Globus pallidus (tissue), 1 donor: ENCODE data around the gene SETD7.

Experiments
- DNase-seq: peaks from one replicate; pipeline ENCODE4 v3.0.0-alpha.2; 2015; ENCODE audit warnings: low spot score

The SETD7 gene

GRCh38 chr4:139550724-139551429 lies 5.1 kb downstream of the SETD7 start:
- peak; percentile 37 for DNase-seq

- no peak for DNase-seq
Measured at GRCh38 chr4:139547979-139548378, 8.0 kb downstream of the SETD7 start.

GRCh38 chr4:139540632-139541031 lies 15.4 kb downstream of the SETD7 start:
- no peak for DNase-seq

GRCh38 chr4:139540161-139540560 lies 15.9 kb downstream of the SETD7 start:
- DNase-seq = no peak

- no peak for DNase-seq
Measured at GRCh38 chr4:139537292-139537691, 18.7 kb downstream of the SETD7 start.

- DNase-seq = no peak
Measured at GRCh38 chr4:139535871-139536234, 20.2 kb downstream of the SETD7 start.

DNA sequence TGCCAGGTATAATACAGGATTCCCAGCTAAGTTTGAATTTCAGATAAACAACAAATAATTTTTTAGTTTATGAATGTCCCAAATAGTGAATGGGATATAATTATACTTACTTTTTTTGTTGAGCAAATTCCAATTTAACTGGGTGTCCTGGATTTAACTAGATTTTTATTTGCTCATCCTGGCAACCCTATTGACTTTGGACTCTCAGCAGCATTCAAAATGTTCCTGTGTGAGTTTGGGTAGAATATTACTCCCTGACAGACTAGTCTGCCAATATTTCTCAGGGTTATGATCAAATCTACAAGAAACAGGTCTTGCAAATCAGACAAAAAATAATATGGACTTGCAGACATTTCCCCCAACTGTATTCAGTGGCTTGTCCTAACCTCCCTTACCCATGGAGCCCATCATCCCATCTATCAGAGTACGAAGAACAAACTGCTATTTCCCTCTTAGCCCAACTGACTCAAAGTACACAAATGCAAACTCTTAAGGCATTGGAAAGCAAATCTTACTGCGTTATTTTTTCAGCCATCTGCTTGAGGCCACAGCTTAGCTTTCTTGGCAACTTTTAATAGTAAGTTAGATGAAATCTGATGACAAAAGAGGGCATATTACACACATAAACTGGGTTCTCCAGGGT lies 20.7 kb downstream of the SETD7 start:
- DNase-seq = no peak

DNA sequence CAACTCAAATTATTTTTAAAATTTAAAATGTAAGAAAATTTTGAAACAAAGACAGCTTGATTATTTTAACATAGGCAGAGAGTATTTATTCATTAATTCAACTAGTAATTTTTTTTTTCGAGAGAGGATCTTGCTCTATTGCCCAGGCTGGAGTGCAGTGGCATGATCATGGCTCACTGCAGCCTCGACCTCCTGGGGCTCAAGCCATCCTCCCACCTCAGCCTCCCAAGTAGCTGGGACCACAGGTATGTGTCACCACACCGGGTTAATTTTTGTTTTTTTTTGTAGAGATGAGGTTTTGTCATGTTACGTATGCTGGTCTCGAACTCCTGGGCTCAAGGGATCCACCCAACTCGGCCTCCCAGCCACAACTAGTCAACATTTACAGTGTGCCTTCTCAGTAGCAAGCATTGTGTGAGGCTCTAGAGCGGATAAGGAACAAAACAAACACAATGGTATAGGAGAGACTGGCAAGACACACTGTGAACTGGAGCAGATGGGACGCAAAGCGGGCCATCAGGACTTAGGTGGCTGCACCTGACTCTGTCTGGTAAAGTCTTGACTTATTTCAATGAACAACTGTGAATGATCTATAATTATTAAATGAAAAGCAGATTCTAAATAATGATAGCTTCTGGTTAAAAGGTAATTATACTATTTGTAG lies 21.6 kb downstream of the SETD7 start:
- DNase-seq = no peak

GRCh38 chr4:139533511-139533910 lies 22.5 kb downstream of the SETD7 start:
- no peak for DNase-seq

GRCh38 chr4:139532947-139533346 lies 23.1 kb downstream of the SETD7 start:
- DNase-seq = no peak

GRCh38 chr4:139530833-139531427 lies 25.1 kb downstream of the SETD7 start:
- DNase-seq = peak; percentile 52

- no peak for DNase-seq
Measured at GRCh38 chr4:139528377-139529005, 27.5 kb downstream of the SETD7 start.

DNA sequence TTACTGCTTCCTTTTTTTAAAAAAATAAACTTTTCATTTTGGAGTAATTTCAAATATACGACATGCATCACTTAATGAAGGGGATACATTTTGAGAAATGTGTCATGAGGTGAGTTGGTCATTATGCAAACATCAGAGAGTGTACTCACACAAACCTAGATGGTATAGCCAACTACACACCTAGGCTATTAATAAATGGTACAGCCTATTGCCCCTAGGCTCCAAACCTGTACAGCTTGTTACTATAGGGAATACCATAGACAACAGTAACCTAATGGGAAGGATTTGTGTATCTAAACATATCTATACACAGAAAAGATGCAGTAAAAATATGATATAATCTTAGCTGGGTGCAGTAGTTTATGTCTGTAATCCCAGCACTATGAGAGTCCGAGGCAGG lies 29.1 kb downstream of the SETD7 start:
- DNase-seq = no peak

DNA sequence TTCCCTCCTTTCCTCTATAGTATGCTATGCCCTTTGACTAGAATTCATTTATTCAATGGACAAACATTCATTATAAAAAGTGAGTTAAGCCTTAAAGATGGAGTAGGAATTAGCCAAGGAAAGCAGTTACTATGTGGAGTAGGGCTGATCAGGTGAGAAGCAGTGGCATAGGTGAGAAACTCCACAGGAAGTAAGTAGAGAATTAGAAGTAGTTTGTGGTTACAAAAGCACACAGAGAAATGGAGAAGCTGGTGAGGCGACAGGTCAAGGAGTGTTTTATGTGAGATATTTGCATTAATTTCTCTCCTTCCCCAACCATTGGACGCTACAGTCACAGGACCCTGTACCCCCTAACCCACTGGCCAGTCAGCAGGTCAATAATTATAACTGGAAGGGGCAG lies 30.6 kb downstream of the SETD7 start:
- no peak for DNase-seq

DNA sequence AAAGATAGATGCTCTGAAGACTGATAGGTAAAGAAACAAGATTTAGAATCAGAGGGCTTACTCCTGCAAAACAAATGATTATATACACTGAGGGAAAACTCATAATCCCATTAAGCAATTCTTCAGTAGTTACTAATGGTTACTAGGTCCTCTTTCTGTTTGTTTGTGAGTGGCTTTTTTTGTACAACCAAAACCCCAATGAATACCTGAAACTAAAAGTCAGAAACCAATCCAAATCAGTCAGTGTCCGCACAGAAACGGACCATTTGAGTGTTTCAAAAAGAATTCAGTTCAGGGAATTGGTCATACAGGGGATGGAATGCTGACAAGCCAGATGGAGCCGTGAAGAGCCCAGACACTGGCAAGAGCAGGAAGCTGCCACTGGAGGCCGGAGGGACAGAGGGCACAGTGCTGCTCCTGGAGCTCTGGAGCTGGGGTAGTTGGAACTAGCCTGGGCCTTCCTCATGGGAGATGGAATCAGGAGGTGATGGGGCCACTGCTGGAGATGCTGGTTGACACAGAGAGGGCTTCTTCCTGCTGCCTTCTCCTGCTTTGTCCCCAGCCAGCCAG lies 31.9 kb downstream of the SETD7 start:
- DNase-seq = peak; percentile 14

- DNase-seq = peak; percentile 14
Measured at GRCh38 chr4:139523076-139523475, 32.9 kb downstream of the SETD7 start.

DNA sequence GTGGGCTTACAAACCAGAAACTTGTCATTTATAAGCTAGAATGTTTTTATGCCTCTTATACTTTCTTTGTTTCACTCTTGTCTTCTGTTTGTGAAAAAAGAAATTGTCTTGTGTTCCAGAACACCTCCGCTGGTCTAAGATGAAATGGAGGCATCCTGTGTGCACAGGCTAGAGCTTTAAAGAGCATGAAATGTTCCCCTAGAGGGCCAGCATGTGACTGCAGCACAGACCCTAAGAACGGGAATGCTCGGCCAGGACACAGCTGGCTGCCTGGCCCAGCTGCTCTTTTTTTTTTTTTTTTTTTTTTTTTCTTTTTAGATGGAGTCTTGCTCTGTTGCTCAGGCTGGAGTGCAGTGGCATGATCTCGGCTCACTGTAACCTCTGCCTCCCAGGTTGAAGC lies 33.6 kb downstream of the SETD7 start:
- peak; percentile 41 for DNase-seq

GRCh38 chr4:139521754-139522401 lies 34.1 kb downstream of the SETD7 start:
- DNase-seq = peak; percentile 86

DNA sequence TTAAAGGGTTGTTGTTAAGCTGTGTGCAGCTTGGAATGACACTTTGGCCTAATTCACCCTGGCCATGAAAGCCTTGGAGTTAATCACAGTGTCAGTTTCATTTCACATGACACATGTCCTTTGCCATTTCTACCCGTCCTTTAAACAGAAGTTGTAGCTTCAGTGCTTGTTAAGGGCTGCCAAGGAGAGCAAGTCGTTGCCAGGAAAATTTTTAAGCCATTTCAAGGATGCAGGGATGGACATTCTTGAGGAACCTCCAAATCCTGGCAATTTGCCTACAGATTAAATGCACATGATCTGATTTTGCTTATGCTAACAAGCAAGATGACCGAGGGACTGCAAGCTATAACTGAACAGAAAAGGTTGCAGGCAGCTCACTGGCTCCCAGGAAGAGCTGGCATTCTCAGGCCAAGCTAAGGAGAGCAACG lies 40.5 kb downstream of the SETD7 start:
- DNase-seq = no peak

- no peak for DNase-seq
Measured at GRCh38 chr4:139514382-139515059, 41.5 kb downstream of the SETD7 start.

- DNase-seq = no peak
Measured at GRCh38 chr4:139511320-139511719, 44.7 kb downstream of the SETD7 start.
